ENCODE measurements around the gene ADCY4. TPM values are rescaled to one million over a fixed set of nuclear protein-coding genes. Genes with fewer than 3 reads are reported as not detected.

ADCY4 gene
- total and polyA plus RNA-seq, 2 donors (not counting 1 experiment from before 2014, with no cell fraction given), result 2.3 to 7.8 TPM

GRCh38 chr14:24332268-24332993 is 2.4 kb downstream of the ADCY4 start:
- POLR2A ChIA-PET, result interaction anchor here (0.7 to 3.5 kb wide), 9 partner anchors 21 to 109 kb away, joined by 3 to 42 read pairs (median 3); partner anchors contain the start of genes CBLN3, KHNYN and TINF2
- Mint-ChIP-seq H3K9me3 (ENCODE audit: insufficient read depth) (no peaks in the 10 kb centered on the region), H3K27ac (peak overlapping the region; percentile 76), H3K4me3 (peak overlapping the region; percentile 93), H3K27me3 (peaks cover 17% of the 10 kb centered on the region), H3K4me1 (peaks cover 39% of the 10 kb centered on the region)
- CTCF ChIA-PET, result interaction anchor here (0.6 to 16.1 kb wide), 38 partner anchors 8 to 275 kb away, joined by 3 to 650 read pairs (median 5); partner anchors contain the start of genes CBLN3, CIDEB, DHRS1 and EMC9
- WGBS (ENCODE audit: insufficient coverage), result 17% methylated on average over 56 of the region's 56 CpGs
- Histone ChIP-seq H3K9ac (ENCODE audit: low read length) (peak overlapping the region; percentile 51), H3K27ac (ENCODE audit: low read length in 2 of 2) (no peak overlapping the region), H4K20me1 (ENCODE audit: control insufficient read depth, insufficient read depth, low read length, poor library complexity, severe bottlenecking) (peaks cover 16% of the 10 kb centered on the region), H3K4me1 (ENCODE audit: control insufficient read depth in 2 of 2, insufficient read depth in 2 of 2, low read length in 2 of 2) (peaks cover 39 to 43% of the 10 kb centered on the region in 2 donors), H3K4me3 (ENCODE audit: control extremely low read depth in 1 of 5, extremely low read depth in 1 of 5, insufficient read depth in 1 of 5, low read depth in 2 of 5, low read length in 4 of 5) (peak overlapping the region in 4 of 5 experiments; percentile 37 to 67 (median 44)), H2AFZ (ENCODE audit: insufficient read depth, low read depth, low read length, poor library complexity, severe bottlenecking) (peak overlapping the region; percentile 69), H3K4me2 (replicated peaks; ENCODE audit: low read depth, low read length, poor library complexity, severe bottlenecking) (peak overlapping the region; percentile 88), H3K9me3 (ENCODE audit: control extremely low read depth in 1 of 3, control insufficient read depth in 2 of 3, insufficient read depth in 1 of 3, low read length in 2 of 3) (peaks cover 0 to 9% (median 0%) of the 10 kb centered on the region in 3 donors), H3K27me3 (replicated peaks in 1 of 4; ENCODE audit: control extremely low read depth in 1 of 4, control insufficient read depth in 3 of 4, insufficient read depth in 4 of 4, low read length in 3 of 4) (peaks cover 0 to 33% (median 19%) of the 10 kb centered on the region in 4 experiments), H3K79me2 (ENCODE audit: control insufficient read depth, insufficient read depth, low read length) (peaks cover 4% of the 10 kb centered on the region), H3K36me3 (replicated peaks in 1 of 2; ENCODE audit: control extremely low read depth in 1 of 2, control insufficient read depth in 1 of 2, extremely low read depth in 1 of 2, insufficient read depth in 2 of 2, low read length in 1 of 2) (peaks cover 0 to 15% of the 10 kb centered on the region in 2 experiments)
- TF ChIP-seq, protein P1, sequence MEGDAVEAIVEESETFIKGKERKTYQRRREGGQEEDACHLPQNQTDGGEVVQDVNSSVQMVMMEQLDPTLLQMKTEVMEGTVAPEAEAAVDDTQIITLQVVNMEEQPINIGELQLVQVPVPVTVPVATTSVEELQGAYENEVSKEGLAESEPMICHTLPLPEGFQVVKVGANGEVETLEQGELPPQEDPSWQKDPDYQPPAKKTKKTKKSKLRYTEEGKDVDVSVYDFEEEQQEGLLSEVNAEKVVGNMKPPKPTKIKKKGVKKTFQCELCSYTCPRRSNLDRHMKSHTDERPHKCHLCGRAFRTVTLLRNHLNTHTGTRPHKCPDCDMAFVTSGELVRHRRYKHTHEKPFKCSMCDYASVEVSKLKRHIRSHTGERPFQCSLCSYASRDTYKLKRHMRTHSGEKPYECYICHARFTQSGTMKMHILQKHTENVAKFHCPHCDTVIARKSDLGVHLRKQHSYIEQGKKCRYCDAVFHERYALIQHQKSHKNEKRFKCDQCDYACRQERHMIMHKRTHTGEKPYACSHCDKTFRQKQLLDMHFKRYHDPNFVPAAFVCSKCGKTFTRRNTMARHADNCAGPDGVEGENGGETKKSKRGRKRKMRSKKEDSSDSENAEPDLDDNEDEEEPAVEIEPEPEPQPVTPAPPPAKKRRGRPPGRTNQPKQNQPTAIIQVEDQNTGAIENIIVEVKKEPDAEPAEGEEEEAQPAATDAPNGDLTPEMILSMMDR (IDR thresholded peaks at IDR 0.05), result peak; percentile 80
- TF ChIP-seq EZH2 (IDR thresholded peaks at IDR 0.05; ENCODE audit: borderline replicate concordance, insufficient read depth, low read depth, low read length, poor library complexity, severe bottlenecking), result no peak
- intact Hi-C loops (cut with micrococcal nuclease), result loop anchor here (1.0 to 10.0 kb wide), 7 partner anchors 8 to 342 kb away; partner anchors contain the start of genes LTB4R and RABGGTA
- DNase-seq, result peak; percentile 91
- peak; percentile 95 for ATAC-seq (ENCODE audit: low read depth)

Measured in B cell (primary cell).